HuH-7.5 (cell line): Measurements from ENCODE around the gene IFI16.
"Not testable (repeated sequence)": the region's sequence is repeated elsewhere in the genome, so short reads cannot be mapped to it uniquely, and the experiment has no call there.

Experiments used
- DNase-seq: peaks from one replicate; pipeline ENCODE4 v3.0.0; 2011; ENCODE audit warnings: low spot score

IFI16 gene

DNA sequence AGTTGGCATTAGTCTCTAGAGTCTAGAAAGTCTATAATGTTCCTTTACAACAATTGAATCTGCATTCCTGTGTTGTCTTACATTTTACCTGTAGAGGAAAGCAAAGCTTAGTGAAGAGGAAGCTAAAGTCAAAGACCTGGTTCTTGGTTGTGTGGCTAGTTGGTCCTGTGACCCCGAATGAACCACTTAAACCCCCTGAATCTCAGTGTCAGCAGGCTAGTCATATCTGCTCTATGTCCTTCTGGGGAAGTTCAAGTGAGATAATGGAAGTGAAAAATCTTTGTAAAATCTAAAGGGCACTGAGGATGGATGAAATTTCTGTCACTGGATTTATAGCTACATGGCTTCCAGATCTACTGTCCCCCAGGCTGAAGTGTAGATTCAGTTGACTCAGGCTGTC is 90.9 kb downstream of the IFI16 start:
- no peak for DNase-seq

DNA sequence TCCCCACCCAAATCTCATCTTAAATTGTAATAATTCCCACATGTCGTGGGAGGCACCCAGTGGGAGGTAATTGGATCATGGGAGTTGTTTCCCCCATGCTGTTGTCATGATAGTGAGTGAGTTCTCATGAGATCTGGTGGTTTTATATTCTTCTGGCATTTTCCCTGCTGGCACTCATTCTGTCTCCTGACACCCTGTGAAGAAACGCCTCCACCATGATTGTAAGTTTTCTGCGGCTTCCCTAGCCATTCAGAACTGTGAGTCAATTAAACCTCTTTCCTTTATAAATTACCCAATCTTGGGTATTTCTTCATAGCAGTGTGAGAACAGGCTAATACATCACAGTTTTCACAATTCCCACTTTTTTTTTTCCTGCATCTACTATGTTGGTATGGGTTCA is 93.3 kb downstream of the IFI16 start:
- not testable (repeated sequence) for DNase-seq
